MM.1S (cell line): Measurements from ENCODE around the gene SPRYD7.

Experiments used
- DNase-seq: peaks from one replicate; pipeline ENCODE4 v3.0.0-alpha.2; 2015
- H2AFZ ChIP-seq: fragments of 300-600 bp; sonication (generic); 2 replicates; pipeline ENCODE4 v1.6.0; 2016; ENCODE audit warnings: antibody characterized with exemption, low read length
- H3F3A ChIP-seq: fragments of 300-600 bp; sonication (generic); 2 replicates; pipeline ENCODE4 v1.6.1; 2016; ENCODE audit warnings: mild to moderate bottlenecking, antibody characterized with exemption, low read length, moderate library complexity, mixed read lengths; ENCODE audit not compliant: insufficient read depth
- H3K27ac ChIP-seq: fragments of 300-600 bp; sonication (generic); 2 replicates; pipeline ENCODE4 v1.5.1; 2016; ENCODE audit warnings: mild to moderate bottlenecking, low read length
- H3K27me3 ChIP-seq: fragments of 300-600 bp; sonication (generic); replicated peaks from 2 replicates; pipeline ENCODE4 v1.6.0; 2016; ENCODE audit warnings: low read length; ENCODE audit not compliant: insufficient read depth
- H3K36me3 ChIP-seq: fragments of 300-600 bp; sonication (generic); replicated peaks from 2 replicates; pipeline ENCODE4 v1.6.1; 2016; ENCODE audit warnings: mild to moderate bottlenecking, low read length, mixed read lengths; ENCODE audit not compliant: insufficient read depth
- H3K4me1 ChIP-seq: fragments of 300-600 bp; sonication (generic); 2 replicates; pipeline ENCODE4 v1.6.1; 2016; ENCODE audit warnings: low read length, mixed read lengths
- H3K4me2 ChIP-seq: fragments of 300-600 bp; sonication (generic); 2 replicates; pipeline ENCODE4 v1.6.0; 2016; ENCODE audit warnings: low read depth, low read length
- H3K4me3 ChIP-seq: fragments of 300-600 bp; sonication (generic); 2 replicates; pipeline ENCODE4 v1.5.1; 2016; ENCODE audit warnings: low read length, mixed read lengths
- H3K79me2 ChIP-seq: fragments of 300-600 bp; sonication (generic); 2 replicates; pipeline ENCODE4 v1.6.1; 2016; ENCODE audit warnings: mixed run types, low read length, mixed read lengths
- H3K9ac ChIP-seq: fragments of 300-600 bp; sonication (generic); 2 replicates; pipeline ENCODE4 v1.6.1; 2016; ENCODE audit warnings: low read length, mixed read lengths
- H3K9me2 ChIP-seq: fragments of 300-600 bp; sonication (generic); replicated peaks from 2 replicates; pipeline ENCODE4 v1.6.1; 2016; ENCODE audit warnings: mild to moderate bottlenecking, low read length, mixed read lengths; ENCODE audit not compliant: insufficient read depth
- H3K9me3 ChIP-seq: fragments of 300-600 bp; sonication (generic); replicated peaks from 2 replicates; pipeline ENCODE4 v1.6.1; 2016; ENCODE audit warnings: mild to moderate bottlenecking, low read length, mixed read lengths; ENCODE audit not compliant: insufficient read depth
- H4K20me1 ChIP-seq: fragments of 300-600 bp; sonication (generic); 2 replicates; pipeline ENCODE4 v1.6.1; 2016; ENCODE audit warnings: mild to moderate bottlenecking, low read length, moderate library complexity, mixed read lengths; ENCODE audit not compliant: insufficient read depth
- EZH2 ChIP-seq: fragments of 300-600 bp; sonication (generic); optimal IDR thresholded peaks from 2 replicates; pipeline ENCODE3; 2017; ENCODE audit warnings: low read depth, mild to moderate bottlenecking, antibody characterized with exemption, low read length, mixed read lengths
- EZH2phosphoT487 ChIP-seq: fragments of 300-600 bp; sonication (generic); IDR thresholded peaks from 2 replicates; pipeline ENCODE4 v1.6.1; 2018; ENCODE audit warnings: antibody characterized with exemption, low read length
- TF ChIP-seq, protein P1 (sequence below): fragments of 300-600 bp; sonication (generic); IDR thresholded peaks from 2 replicates; pipeline ENCODE4 v1.5.1; 2016; ENCODE audit warnings: antibody characterized with exemption, low read length, mixed read lengths

The SPRYD7 gene

DNA sequence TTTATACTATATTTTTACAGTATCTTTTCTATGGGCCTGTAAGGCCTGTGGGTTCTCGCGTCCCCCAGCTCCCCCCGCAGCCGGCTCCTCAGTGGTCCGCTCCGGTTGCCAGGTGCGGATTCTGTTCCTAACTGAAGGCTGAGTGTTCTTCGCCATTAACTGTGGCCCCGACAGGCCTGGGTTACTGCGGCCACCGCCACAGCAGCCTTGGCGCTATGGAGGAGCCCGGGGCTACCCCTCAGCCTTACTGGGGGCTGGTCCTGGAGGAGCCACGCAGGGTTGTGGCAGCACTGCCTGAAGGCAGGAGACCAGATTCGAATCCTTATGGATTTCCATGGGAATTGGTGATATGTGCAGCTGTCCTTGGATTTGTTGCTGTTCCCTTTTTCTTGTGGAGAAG lies 45.8 kb downstream of the SPRYD7 start:
- H3K27me3 ChIP-seq, result no peaks in the 10 kb centered on the region
- H3K79me2 ChIP-seq, result no peaks in the 10 kb centered on the region
- H3K4me2 ChIP-seq, result no peak overlapping the region
- H3K9me3 ChIP-seq, result no peaks in the 10 kb centered on the region
- H3K36me3 ChIP-seq, result no peaks in the 10 kb centered on the region
- no peaks in the 10 kb centered on the region for H3K9me2 ChIP-seq
- H4K20me1 ChIP-seq, result no peaks in the 10 kb centered on the region
- no peak for DNase-seq
- H2AFZ ChIP-seq, result no peak overlapping the region
- TF ChIP-seq, protein P1, sequence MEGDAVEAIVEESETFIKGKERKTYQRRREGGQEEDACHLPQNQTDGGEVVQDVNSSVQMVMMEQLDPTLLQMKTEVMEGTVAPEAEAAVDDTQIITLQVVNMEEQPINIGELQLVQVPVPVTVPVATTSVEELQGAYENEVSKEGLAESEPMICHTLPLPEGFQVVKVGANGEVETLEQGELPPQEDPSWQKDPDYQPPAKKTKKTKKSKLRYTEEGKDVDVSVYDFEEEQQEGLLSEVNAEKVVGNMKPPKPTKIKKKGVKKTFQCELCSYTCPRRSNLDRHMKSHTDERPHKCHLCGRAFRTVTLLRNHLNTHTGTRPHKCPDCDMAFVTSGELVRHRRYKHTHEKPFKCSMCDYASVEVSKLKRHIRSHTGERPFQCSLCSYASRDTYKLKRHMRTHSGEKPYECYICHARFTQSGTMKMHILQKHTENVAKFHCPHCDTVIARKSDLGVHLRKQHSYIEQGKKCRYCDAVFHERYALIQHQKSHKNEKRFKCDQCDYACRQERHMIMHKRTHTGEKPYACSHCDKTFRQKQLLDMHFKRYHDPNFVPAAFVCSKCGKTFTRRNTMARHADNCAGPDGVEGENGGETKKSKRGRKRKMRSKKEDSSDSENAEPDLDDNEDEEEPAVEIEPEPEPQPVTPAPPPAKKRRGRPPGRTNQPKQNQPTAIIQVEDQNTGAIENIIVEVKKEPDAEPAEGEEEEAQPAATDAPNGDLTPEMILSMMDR, result no peak
- TF ChIP-seq EZH2, result no peak
- TF ChIP-seq EZH2phosphoT487, result no peak
- no peak overlapping the region for H3K4me3 ChIP-seq
- no peaks in the 10 kb centered on the region for H3F3A ChIP-seq
- no peak overlapping the region for H3K27ac ChIP-seq
- H3K9ac ChIP-seq, result no peak overlapping the region
- H3K4me1 ChIP-seq, result no peaks in the 10 kb centered on the region

DNA sequence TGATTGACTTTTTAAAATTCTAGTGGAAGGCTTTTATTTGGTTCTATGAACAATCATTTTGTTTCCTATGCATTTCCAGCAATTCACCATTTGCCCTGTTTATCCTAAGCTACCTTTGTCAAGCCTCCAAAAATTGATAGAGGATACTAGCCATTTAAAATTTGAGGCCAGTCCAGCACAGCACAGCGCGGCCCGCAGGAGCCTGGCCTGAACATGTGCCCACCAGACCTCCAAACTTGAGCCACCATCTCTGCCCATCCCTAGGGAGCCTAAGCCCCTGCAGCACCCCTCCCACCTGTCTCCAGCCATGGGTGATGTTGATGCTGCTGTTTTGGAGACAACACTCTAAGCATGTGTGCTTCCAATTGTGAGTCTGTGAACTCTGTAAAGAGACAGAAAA lies 57.5 kb downstream of the SPRYD7 start:
- Histone ChIP-seq H3K4me3 (no peak overlapping the region), H3K9ac (no peak overlapping the region), H3K36me3 (no peaks in the 10 kb centered on the region), H3K27me3 (no peaks in the 10 kb centered on the region), H3K9me2 (no peaks in the 10 kb centered on the region), H3K4me1 (no peaks in the 10 kb centered on the region), H3K27ac (no peak overlapping the region), H2AFZ (no peak overlapping the region), H3K9me3 (no peaks in the 10 kb centered on the region), H3F3A (no peaks in the 10 kb centered on the region), H3K79me2 (no peaks in the 10 kb centered on the region), H3K4me2 (no peak overlapping the region), H4K20me1 (no peaks in the 10 kb centered on the region)
- no peak for DNase-seq
- TF ChIP-seq, protein P1, result no peak
- no peak for TF ChIP-seq EZH2phosphoT487

DNA sequence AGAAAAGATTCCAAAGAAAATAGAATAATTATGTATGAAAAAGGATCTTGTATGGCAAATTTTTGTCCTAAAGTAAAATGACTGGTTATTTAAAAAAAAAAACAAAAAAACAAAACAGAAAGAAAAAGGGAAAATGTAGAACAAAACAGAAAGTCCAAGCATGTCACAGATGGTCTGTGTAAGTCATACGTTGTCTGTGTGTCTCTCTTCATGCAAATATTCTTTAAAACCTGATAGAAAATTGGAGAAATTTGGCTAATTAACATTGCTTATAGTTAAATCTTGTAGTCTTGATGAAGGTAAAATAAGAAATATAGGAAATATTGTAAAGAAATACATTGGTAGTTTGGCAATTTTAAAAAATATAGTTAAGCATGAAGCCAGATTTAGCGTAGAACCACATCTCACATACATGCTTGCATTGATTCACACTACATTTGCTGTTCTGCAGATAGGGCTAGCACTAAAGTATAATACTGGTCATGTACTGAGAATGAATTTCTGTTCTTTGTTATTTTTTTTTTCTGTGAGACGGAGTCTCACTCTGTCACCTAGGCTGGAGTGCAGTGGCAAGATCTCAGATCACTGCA lies 58.4 kb downstream of the SPRYD7 start:
- no peak overlapping the region for H3K27ac ChIP-seq
- no peaks in the 10 kb centered on the region for H4K20me1 ChIP-seq
- H3K4me3 ChIP-seq, result no peak overlapping the region
- H3K36me3 ChIP-seq, result no peaks in the 10 kb centered on the region
- H2AFZ ChIP-seq, result no peak overlapping the region
- no peaks in the 10 kb centered on the region for H3F3A ChIP-seq
- H3K4me2 ChIP-seq, result no peak overlapping the region
- H3K79me2 ChIP-seq, result no peaks in the 10 kb centered on the region
- no peak for DNase-seq
- no peak overlapping the region for H3K9ac ChIP-seq
- TF ChIP-seq EZH2 (no peak), EZH2phosphoT487 (no peak)
- TF ChIP-seq, protein P1, result no peak
- H3K9me3 ChIP-seq, result no peaks in the 10 kb centered on the region
- H3K9me2 ChIP-seq, result no peaks in the 10 kb centered on the region
- no peaks in the 10 kb centered on the region for H3K4me1 ChIP-seq
- no peaks in the 10 kb centered on the region for H3K27me3 ChIP-seq
